ENCODE measurements around the gene CAB39.

The CAB39 gene

DNA sequence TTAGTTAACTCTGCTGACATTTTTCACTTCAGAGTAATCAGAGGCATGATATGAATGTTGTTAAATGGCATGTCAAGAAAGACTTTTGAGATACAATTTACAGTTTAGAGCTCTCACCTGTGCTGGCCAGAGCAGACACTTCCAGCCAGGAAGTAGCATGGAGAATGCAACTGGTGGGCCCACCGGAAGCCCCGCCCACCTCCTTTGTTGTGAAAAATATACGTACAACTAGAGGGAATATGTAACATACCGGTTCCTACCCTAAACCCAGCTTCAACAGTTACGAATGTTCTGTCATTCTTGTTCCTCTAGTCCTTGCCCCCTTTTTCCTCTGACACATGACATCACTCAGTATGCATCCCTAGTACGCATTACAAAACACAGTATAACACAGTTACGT lies 81.9 kb downstream of the CAB39 start:
- Histone ChIP-seq H3K27me3 (ENCODE audit: insufficient read depth, poor library complexity, severe bottlenecking) (no peaks in the 10 kb centered on the region), H3K27ac (replicated peaks) (peak overlapping the region; percentile 41), H3K4me3 (replicated peaks; ENCODE audit: insufficient read depth, low read length) (no peak overlapping the region)
- TF ChIP-seq, protein P1, sequence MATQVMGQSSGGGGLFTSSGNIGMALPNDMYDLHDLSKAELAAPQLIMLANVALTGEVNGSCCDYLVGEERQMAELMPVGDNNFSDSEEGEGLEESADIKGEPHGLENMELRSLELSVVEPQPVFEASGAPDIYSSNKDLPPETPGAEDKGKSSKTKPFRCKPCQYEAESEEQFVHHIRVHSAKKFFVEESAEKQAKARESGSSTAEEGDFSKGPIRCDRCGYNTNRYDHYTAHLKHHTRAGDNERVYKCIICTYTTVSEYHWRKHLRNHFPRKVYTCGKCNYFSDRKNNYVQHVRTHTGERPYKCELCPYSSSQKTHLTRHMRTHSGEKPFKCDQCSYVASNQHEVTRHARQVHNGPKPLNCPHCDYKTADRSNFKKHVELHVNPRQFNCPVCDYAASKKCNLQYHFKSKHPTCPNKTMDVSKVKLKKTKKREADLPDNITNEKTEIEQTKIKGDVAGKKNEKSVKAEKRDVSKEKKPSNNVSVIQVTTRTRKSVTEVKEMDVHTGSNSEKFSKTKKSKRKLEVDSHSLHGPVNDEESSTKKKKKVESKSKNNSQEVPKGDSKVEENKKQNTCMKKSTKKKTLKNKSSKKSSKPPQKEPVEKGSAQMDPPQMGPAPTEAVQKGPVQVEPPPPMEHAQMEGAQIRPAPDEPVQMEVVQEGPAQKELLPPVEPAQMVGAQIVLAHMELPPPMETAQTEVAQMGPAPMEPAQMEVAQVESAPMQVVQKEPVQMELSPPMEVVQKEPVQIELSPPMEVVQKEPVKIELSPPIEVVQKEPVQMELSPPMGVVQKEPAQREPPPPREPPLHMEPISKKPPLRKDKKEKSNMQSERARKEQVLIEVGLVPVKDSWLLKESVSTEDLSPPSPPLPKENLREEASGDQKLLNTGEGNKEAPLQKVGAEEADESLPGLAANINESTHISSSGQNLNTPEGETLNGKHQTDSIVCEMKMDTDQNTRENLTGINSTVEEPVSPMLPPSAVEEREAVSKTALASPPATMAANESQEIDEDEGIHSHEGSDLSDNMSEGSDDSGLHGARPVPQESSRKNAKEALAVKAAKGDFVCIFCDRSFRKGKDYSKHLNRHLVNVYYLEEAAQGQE (IDR thresholded peaks at IDR 0.05; ENCODE audit: insufficient replicate concordance, low read depth): no peak
- no peak for DNase-seq (ENCODE audit: low read depth in 1 of 2, low spot score in 1 of 2)

- Histone ChIP-seq H3K27ac (replicated peaks) (no peak overlapping the region), H3K27me3 (ENCODE audit: insufficient read depth, poor library complexity, severe bottlenecking) (no peaks in the 10 kb centered on the region), H3K4me3 (replicated peaks; ENCODE audit: insufficient read depth, low read length) (no peak overlapping the region)
- DNase-seq (ENCODE audit: low read depth in 1 of 2, low spot score in 1 of 2): no peak
- TF ChIP-seq, protein P1 (IDR thresholded peaks at IDR 0.05; ENCODE audit: insufficient replicate concordance, low read depth): no peak
- TF ChIP-seq SPI1 (IDR thresholded peaks at IDR 0.05; ENCODE audit: borderline replicate concordance, low read depth) (no peak), POLR2AphosphoS5 (IDR thresholded peaks at IDR 0.05; ENCODE audit: low read depth) (no peak), GABPA (IDR thresholded peaks at IDR 0.05; ENCODE audit: low read depth) (no peak)
Measured at GRCh38 chr2:230795856-230796255, 83.2 kb downstream of the CAB39 start.

- DNase-seq (ENCODE audit: low read depth in 1 of 2, low spot score in 1 of 2): no peak
- TF ChIP-seq CTCF (IDR thresholded peaks at IDR 0.05; ENCODE audit: insufficient read depth, low read length) (no peak), GABPA (IDR thresholded peaks at IDR 0.05; ENCODE audit: low read depth) (no peak), POLR2AphosphoS5 (IDR thresholded peaks at IDR 0.05; ENCODE audit: low read depth) (no peak), SPI1 (IDR thresholded peaks at IDR 0.05; ENCODE audit: borderline replicate concordance, low read depth) (no peak)
- TF ChIP-seq, protein P1 (IDR thresholded peaks at IDR 0.05; ENCODE audit: insufficient replicate concordance, low read depth): no peak
- H3K4me3 ChIP-seq (replicated peaks; ENCODE audit: insufficient read depth, low read length): no peak overlapping the region
- no peaks in the 10 kb centered on the region for H3K27me3 ChIP-seq (ENCODE audit: insufficient read depth, poor library complexity, severe bottlenecking)
- peak overlapping the region; percentile 55 for H3K27ac ChIP-seq (replicated peaks)
Measured at GRCh38 chr2:230796280-230796862, 83.7 kb downstream of the CAB39 start.

GRCh38 chr2:230797515-230798495 lies 85.2 kb downstream of the CAB39 start:
- no peak for TF ChIP-seq GABPA (IDR thresholded peaks at IDR 0.05; ENCODE audit: low read depth)
- TF ChIP-seq POLR2AphosphoS5 (IDR thresholded peaks at IDR 0.05; ENCODE audit: low read depth): peak; percentile 60
- TF ChIP-seq SPI1 (IDR thresholded peaks at IDR 0.05; ENCODE audit: borderline replicate concordance, low read depth): peak; percentile 83
- no peak overlapping the region for H3K4me3 ChIP-seq (replicated peaks; ENCODE audit: insufficient read depth, low read length)
- H3K27ac ChIP-seq (replicated peaks): peak overlapping the region; percentile 55
- H3K27me3 ChIP-seq (ENCODE audit: insufficient read depth, poor library complexity, severe bottlenecking): no peaks in the 10 kb centered on the region
- peak; percentile 38 to 86 for DNase-seq (ENCODE audit: low read depth in 1 of 2, low spot score in 1 of 2)
